ENCODE results near the gene JCAD.

DNA sequence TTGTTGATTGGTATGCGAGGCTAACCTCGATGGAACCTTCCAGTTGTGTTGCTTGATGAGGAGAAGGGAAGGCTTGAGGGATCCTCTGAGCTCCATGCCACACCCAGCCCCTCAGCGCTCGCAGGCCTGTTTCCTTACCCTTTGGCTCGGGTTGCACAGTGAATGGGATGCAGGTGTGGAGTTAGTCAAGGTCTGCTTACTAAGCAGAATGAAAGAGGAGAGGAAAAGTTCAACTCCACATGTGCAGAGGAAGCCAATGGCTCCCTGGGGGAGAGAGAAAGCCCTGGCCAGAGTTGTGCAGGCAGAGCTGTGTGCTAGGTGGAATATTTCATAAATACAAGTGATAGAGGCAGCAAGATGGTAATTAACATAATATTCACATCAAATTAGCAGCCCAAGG lies 85.5 kb downstream of the JCAD start:
- TF ChIP-seq, protein P1, sequence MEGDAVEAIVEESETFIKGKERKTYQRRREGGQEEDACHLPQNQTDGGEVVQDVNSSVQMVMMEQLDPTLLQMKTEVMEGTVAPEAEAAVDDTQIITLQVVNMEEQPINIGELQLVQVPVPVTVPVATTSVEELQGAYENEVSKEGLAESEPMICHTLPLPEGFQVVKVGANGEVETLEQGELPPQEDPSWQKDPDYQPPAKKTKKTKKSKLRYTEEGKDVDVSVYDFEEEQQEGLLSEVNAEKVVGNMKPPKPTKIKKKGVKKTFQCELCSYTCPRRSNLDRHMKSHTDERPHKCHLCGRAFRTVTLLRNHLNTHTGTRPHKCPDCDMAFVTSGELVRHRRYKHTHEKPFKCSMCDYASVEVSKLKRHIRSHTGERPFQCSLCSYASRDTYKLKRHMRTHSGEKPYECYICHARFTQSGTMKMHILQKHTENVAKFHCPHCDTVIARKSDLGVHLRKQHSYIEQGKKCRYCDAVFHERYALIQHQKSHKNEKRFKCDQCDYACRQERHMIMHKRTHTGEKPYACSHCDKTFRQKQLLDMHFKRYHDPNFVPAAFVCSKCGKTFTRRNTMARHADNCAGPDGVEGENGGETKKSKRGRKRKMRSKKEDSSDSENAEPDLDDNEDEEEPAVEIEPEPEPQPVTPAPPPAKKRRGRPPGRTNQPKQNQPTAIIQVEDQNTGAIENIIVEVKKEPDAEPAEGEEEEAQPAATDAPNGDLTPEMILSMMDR (IDR thresholded peaks at IDR 0.05; ENCODE audit: insufficient read depth, low read length) = no peak
- no peak for TF ChIP-seq POLR2AphosphoS5 (IDR thresholded peaks at IDR 0.05; ENCODE audit: low read depth)
